Right lobe of liver (tissue), 6 donors: ENCODE measurements around the gene THADA. TPM values are rescaled to one million over a fixed set of nuclear protein-coding genes. Genes with fewer than 3 reads are reported as not detected.

Experiments used
- ATAC-seq, 4 donors: fragments of 200-7000 bp; cut with Tn5 transposase; one replicate each; pipeline ENCODE4 v1.9.1; 2020; ENCODE audit warnings: mild to moderate bottlenecking in 4 of 4, moderate library complexity in 4 of 4
- DNase-seq, 3 donors: peaks; one replicate each; pipeline ENCODE4 v3.0.0-alpha.2; 2020
- H3K27ac ChIP-seq, 3 donors: fragments of 200-600 bp; one replicate each; pipeline ENCODE4 v1.8.0; 2022
- H3K27me3 ChIP-seq, 2 donors: fragments of 200-600 bp; one replicate each; pipeline ENCODE4 v1.8.0; 2022
- H3K36me3 ChIP-seq, 4 donors: fragments of 200-600 bp; sonication (generic) in 1 of 4; one replicate each; pipeline versions ENCODE4 v1.5.1 to v1.8.0; 2017 to 2022; ENCODE audit warnings: control low read depth in 1 of 4
- H3K4me1 ChIP-seq, 4 donors: fragments of 200-600 bp; sonication (generic) in 1 of 4; one replicate each; pipeline versions ENCODE4 v1.5.1 to v1.8.0; 2017 to 2022; ENCODE audit warnings: control low read depth in 1 of 4
- H3K4me3 ChIP-seq, 3 donors: fragments of 200-600 bp; one replicate each; pipeline ENCODE4 v1.8.0; 2022
- H3K9me3 ChIP-seq, 4 donors: fragments of 200-600 bp; sonication (generic) in 1 of 4; one replicate each; pipeline versions ENCODE4 v1.5.1 to v1.8.0; 2017 to 2022; ENCODE audit warnings: control low read depth in 1 of 4
- POLR2A ChIP-seq: fragments of 450-650 bp; IDR thresholded peaks from one replicate; pipeline ENCODE4 v1.6.1; 2017; ENCODE audit warnings: antibody characterized with exemption, mild to moderate bottlenecking
- WGBS: methylation state at CpG from one replicate; pipeline ENCODE4 v1.1.6; 2018; ENCODE audit warnings: low coverage, low lambda C conversion rate; ENCODE audit not compliant: insufficient coverage; ENCODE audit errors: missing lambda C conversion rate; 5-methylcytosine and 5-hydroxymethylcytosine counted together
- intact Hi-C, 2 donors: fragments of 100-400 bp; cut with DNase I; formaldehyde crosslinking; loops; one replicate each; pipeline versions ENCODE4 v1.11.2 to v1.14.1; 2022
- total RNA-seq, 6 experiments: library from RNA; depleted of rRNA in 2 of 6; stranded (reverse); fragments of >200 nt in 2 of 6; fragmentation: NEBNext Ultra II Directional in 3 of 6; extraction: Animal tissue kit (Norgen Biotek cat#: 25700) in 3 of 6; gene quantifications; one replicate each; pipeline versions ENCODE4 v1.1.0 to v1.2.4, GENCODE V29; 2016 to 2023
- TF ChIP-seq, protein P1 (sequence below), 4 donors: fragments of 200-600 bp in 3 of 4; fragments of 450-650 bp in 1 of 4; IDR thresholded peaks; one replicate each; pipeline versions ENCODE4 v1.5.1 to v1.8.0; 2016 to 2022; ENCODE audit warnings: antibody characterized with exemption in 4 of 4, mild to moderate bottlenecking in 2 of 4
- donor health status: DM: no; HTN: yes; CAD: no.
- donor health status: DM: no; HTN: no; CAD: no.
- donor health status: DM: no; HTN: no; CAD: no.
- donor health status: DM: no; HTN: yes; CAD: no.
- donor health status: DM: no; HTN: yes; CAD: no.

The THADA gene
- total RNA-seq, 6 experiments from 2014 or later: 12.2 to 21.6 (median 14.0) TPM

DNA sequence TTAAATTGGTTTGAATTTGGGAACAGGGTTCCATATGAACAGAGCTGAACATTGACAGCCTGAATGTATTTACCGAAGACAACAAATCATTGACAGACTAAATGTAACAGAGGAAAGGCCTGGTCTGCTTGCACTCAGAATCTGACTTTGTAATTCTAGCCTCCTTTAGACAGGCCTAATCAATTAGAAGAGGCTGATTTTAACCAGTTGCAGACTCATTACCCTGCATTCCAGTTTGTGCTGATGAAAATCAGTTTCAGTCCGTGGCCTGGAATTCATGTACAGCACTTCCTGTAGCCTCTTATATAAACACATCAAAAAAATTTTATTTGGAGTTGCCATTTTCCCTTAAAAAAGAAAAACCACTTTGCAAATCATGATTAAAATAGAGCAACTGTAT lies 276.3 kb downstream of the THADA start:
- ATAC-seq: no peak
- TF ChIP-seq, protein P1, sequence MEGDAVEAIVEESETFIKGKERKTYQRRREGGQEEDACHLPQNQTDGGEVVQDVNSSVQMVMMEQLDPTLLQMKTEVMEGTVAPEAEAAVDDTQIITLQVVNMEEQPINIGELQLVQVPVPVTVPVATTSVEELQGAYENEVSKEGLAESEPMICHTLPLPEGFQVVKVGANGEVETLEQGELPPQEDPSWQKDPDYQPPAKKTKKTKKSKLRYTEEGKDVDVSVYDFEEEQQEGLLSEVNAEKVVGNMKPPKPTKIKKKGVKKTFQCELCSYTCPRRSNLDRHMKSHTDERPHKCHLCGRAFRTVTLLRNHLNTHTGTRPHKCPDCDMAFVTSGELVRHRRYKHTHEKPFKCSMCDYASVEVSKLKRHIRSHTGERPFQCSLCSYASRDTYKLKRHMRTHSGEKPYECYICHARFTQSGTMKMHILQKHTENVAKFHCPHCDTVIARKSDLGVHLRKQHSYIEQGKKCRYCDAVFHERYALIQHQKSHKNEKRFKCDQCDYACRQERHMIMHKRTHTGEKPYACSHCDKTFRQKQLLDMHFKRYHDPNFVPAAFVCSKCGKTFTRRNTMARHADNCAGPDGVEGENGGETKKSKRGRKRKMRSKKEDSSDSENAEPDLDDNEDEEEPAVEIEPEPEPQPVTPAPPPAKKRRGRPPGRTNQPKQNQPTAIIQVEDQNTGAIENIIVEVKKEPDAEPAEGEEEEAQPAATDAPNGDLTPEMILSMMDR (IDR thresholded peaks at IDR 0.05): no peak
- TF ChIP-seq POLR2A: no peak
- Histone ChIP-seq H3K27me3 (no peaks in the 10 kb centered on the region), H3K36me3 (no peaks in the 10 kb centered on the region), H3K4me1 (no peaks in the 10 kb centered on the region), H3K4me3 (no peak overlapping the region), H3K9me3 (no peaks in the 10 kb centered on the region), H3K27ac (no peak overlapping the region)
- WGBS: 88% methylated on average over 2 of the region's 2 CpGs
- intact Hi-C loops: no loop called here
- no peak for DNase-seq

DNA sequence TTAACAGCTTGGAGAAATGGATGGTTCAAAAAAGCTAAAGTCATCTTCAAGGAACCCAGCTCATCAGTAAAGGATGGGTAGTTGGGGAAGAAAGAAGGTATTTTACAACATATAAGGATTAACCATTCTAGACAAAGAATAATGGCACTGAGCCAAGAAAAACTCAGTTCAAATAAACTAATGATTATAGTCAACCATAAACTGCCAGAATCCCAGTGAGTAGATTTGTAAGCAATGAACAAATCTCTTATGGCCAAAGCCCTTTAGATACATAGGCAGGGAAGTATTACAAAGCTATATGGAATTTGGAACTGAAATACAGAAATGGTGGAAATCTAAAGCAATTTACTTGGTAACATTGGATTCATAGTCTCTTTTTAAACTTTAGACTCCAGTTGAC lies 277.0 kb downstream of the THADA start:
- Histone ChIP-seq H3K27me3 (no peaks in the 10 kb centered on the region), H3K36me3 (no peaks in the 10 kb centered on the region), H3K9me3 (no peaks in the 10 kb centered on the region), H3K27ac (no peak overlapping the region), H3K4me3 (no peak overlapping the region), H3K4me1 (peaks cover 0 to 5% (median 2%) of the 10 kb centered on the region in 4 donors)
- no peak for ATAC-seq
- TF ChIP-seq, protein P1 (IDR thresholded peaks at IDR 0.05): no peak
- TF ChIP-seq POLR2A: no peak
- no peak for DNase-seq
- intact Hi-C loops: no loop called here

DNA sequence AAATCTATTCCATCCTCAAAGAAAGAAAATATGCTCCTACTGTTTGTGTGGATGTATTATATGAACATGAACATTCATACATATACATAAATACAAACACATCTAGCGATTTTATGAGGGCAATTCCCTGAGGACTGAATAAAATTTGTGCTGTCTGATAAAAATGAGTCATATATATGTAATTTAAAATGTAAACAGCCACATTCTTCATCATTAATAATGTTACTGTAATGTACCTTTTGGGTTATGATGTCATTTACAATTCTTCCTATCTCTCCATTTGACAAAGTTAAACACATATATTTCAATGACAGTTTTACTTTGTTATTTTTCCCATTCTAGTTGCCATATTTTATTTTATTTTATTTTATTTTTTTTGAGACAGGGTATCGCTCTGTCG lies 278.2 kb downstream of the THADA start:
- 58% methylated on average over 3 of the region's 3 CpGs for WGBS
- DNase-seq: no peak
- no peak for ATAC-seq

DNA sequence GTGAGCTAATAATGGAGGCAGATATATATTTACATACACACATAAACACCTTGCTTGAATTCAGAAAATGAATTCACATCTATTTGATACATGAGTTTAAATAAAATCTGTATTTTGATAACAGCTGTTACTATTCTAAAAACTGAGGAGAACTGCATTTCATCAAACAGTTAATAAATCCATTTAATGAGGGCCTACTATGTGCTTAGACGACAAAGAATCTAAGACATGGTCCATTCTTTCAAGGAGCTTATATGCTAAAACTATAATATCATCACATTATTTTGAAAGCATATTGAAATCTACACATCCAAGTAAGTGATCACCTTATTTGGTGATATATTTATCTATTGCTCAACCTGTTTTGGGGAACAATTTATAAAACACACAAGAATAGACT lies 278.6 kb downstream of the THADA start:
- no peak for TF ChIP-seq POLR2A
- TF ChIP-seq, protein P1 (IDR thresholded peaks at IDR 0.05): no peak
- ATAC-seq: no peak
- DNase-seq: no peak
- intact Hi-C loops: no loop called here
- H3K4me3 ChIP-seq: no peak overlapping the region
- H3K9me3 ChIP-seq: no peaks in the 10 kb centered on the region
- 93% methylated on average over 1 of the region's 1 CpG for WGBS
- no peaks in the 10 kb centered on the region for H3K27me3 ChIP-seq
- no peaks in the 10 kb centered on the region for H3K36me3 ChIP-seq
- H3K4me1 ChIP-seq: peaks cover 0 to 19% (median 8%) of the 10 kb centered on the region in 4 donors
- no peak overlapping the region for H3K27ac ChIP-seq

More for the DNA sequence above, 278.2 kb downstream of the THADA start:
- TF ChIP-seq, protein P1 (IDR thresholded peaks at IDR 0.05): no peak
- no peak for TF ChIP-seq POLR2A
- Histone ChIP-seq H3K27ac (no peak overlapping the region), H3K9me3 (no peaks in the 10 kb centered on the region), H3K36me3 (no peaks in the 10 kb centered on the region), H3K27me3 (no peaks in the 10 kb centered on the region), H3K4me1 (peaks cover 0 to 14% (median 6%) of the 10 kb centered on the region in 4 donors), H3K4me3 (no peak overlapping the region)
- intact Hi-C loops: no loop called here

DNA sequence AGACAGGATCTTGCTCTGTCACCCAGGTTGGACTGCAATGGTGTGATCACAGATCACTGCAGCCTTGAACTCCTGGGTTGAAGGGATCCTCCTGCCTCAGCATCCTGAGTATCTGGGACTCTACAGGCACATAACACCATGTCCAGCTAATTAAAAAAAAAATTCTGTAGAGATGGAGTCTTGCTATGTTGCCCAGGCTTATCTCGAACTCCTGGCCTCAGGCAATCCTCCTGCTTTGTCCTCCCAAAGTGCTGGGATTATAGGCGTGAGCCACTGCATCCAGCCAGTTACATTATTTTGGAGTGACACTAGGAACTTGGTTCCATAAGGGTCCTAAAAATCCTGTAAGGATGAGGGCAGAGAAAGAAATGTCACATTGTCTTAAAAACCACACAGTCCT lies 280.4 kb downstream of the THADA start:
- intact Hi-C loops: no loop called here
- no peak for DNase-seq
- 94% methylated on average over 2 of the region's 2 CpGs for WGBS
- Histone ChIP-seq H3K27me3 (no peaks in the 10 kb centered on the region), H3K4me3 (no peak overlapping the region), H3K9me3 (no peaks in the 10 kb centered on the region), H3K27ac (no peak overlapping the region), H3K36me3 (no peaks in the 10 kb centered on the region), H3K4me1 (peaks cover 0 to 32% (median 12%) of the 10 kb centered on the region in 4 donors)
- ATAC-seq: no peak
- TF ChIP-seq, protein P1 (IDR thresholded peaks at IDR 0.05): no peak
- no peak for TF ChIP-seq POLR2A
